H9 (cell line): ENCODE measurements around the gene ST6GALNAC2. TPM values are rescaled to one million over a fixed set of nuclear protein-coding genes. Genes with fewer than 3 reads are reported as not detected.

Experiments
- DNase-seq: peaks from one replicate; pipeline ENCODE4 v3.0.0-alpha.2; 2017
- H2AFZ ChIP-seq: one replicate; pipeline ENCODE4 v1.6.1; 2013; ENCODE audit warnings: mild to moderate bottlenecking, low read length, control low read depth, moderate library complexity
- H2AK5ac ChIP-seq: 2 replicates; pipeline ENCODE4 v1.6.1; 2013; ENCODE audit warnings: low read length, control low read depth, mixed read lengths; ENCODE audit not compliant: insufficient read length
- H2BK120ac ChIP-seq: one replicate; pipeline ENCODE4 v1.6.1; 2013; ENCODE audit warnings: low read depth, mild to moderate bottlenecking, low read length, control low read depth, inconsistent platforms; ENCODE audit not compliant: poor library complexity, severe bottlenecking
- H2BK12ac ChIP-seq: 2 replicates; pipeline ENCODE4 v1.6.1; 2013; ENCODE audit warnings: low read length, control low read depth, mixed read lengths, low read depth; ENCODE audit not compliant: insufficient read length
- H2BK15ac ChIP-seq: 2 replicates; pipeline ENCODE4 v1.6.1; 2013; ENCODE audit warnings: low read depth, low read length, control low read depth
- H2BK20ac ChIP-seq: one replicate; pipeline ENCODE4 v1.6.1; 2013; ENCODE audit warnings: low read depth, mild to moderate bottlenecking, low read length, control low read depth, inconsistent platforms; ENCODE audit not compliant: poor library complexity, severe bottlenecking
- H2BK5ac ChIP-seq: 2 replicates; pipeline ENCODE4 v1.6.1; 2013; ENCODE audit warnings: low read length, control low read depth, mixed read lengths; ENCODE audit not compliant: insufficient read length
- H3K14ac ChIP-seq: 2 replicates; pipeline ENCODE4 v1.6.1; 2013; ENCODE audit warnings: low read length, control low read depth; ENCODE audit not compliant: insufficient read depth
- H3K18ac ChIP-seq: 2 replicates; pipeline ENCODE4 v1.6.1; 2013; ENCODE audit warnings: low read depth, mild to moderate bottlenecking, mixed read lengths, low read length, control low read depth; ENCODE audit not compliant: insufficient read length
- H3K23ac ChIP-seq: 2 replicates; pipeline ENCODE4 v1.6.1; 2013; ENCODE audit warnings: low read length, control low read depth, mixed read lengths, low read depth; ENCODE audit not compliant: insufficient read length
- H3K23me2 ChIP-seq: 2 replicates; pipeline ENCODE4 v1.6.1; 2013; ENCODE audit warnings: low read depth, mild to moderate bottlenecking, mixed read lengths, low read length, control low read depth; ENCODE audit not compliant: insufficient read length, poor library complexity, severe bottlenecking
- H3K27ac ChIP-seq: 2 replicates; pipeline ENCODE4 v1.5.1; 2013; ENCODE audit warnings: low read length, control low read depth, mixed read lengths, low read depth; ENCODE audit not compliant: insufficient read length
- H3K27me3 ChIP-seq: 2 replicates; pipeline ENCODE4 v1.6.1; 2013; ENCODE audit warnings: low read length, control low read depth, inconsistent platforms; ENCODE audit not compliant: insufficient read depth
- H3K4ac ChIP-seq: 2 replicates; pipeline ENCODE4 v1.6.1; 2013; ENCODE audit warnings: low read depth, mild to moderate bottlenecking, control low read depth, inconsistent platforms, low read length, moderate library complexity
- H3K4me1 ChIP-seq: 2 replicates; pipeline ENCODE4 v1.6.1; 2013; ENCODE audit warnings: low read length, control low read depth, inconsistent platforms; ENCODE audit not compliant: insufficient read depth
- H3K4me2 ChIP-seq: 2 replicates; pipeline ENCODE4 v1.6.1; 2013; ENCODE audit warnings: low read length, control low read depth, mixed read lengths; ENCODE audit not compliant: insufficient read length, insufficient read depth
- H3K56ac ChIP-seq: 2 replicates; pipeline ENCODE4 v1.6.1; 2013; ENCODE audit warnings: low read depth, mild to moderate bottlenecking, mixed read lengths, low read length, control low read depth; ENCODE audit not compliant: insufficient read length
- H3K79me1 ChIP-seq: 2 replicates; pipeline ENCODE4 v1.6.1; 2013; ENCODE audit warnings: low read depth, mild to moderate bottlenecking, moderate library complexity, low read length, control low read depth, inconsistent platforms; ENCODE audit not compliant: insufficient read depth, poor library complexity, severe bottlenecking
- H3K79me2 ChIP-seq: 2 replicates; pipeline ENCODE4 v1.6.1; 2013; ENCODE audit warnings: low read length, control low read depth, inconsistent platforms; ENCODE audit not compliant: insufficient read depth
- H3K9ac ChIP-seq: 2 replicates; pipeline ENCODE4 v1.6.1; 2013; ENCODE audit warnings: low read length, control low read depth, mixed read lengths; ENCODE audit not compliant: insufficient read length; ENCODE audit errors: extremely low read depth
- H3K9me3 ChIP-seq: one replicate; pipeline ENCODE4 v1.6.1; 2013; ENCODE audit warnings: low read depth, low read length, inconsistent platforms; ENCODE audit not compliant: control insufficient read depth
- H3T11ph ChIP-seq: one replicate; pipeline ENCODE4 v1.6.1; 2013; ENCODE audit warnings: mild to moderate bottlenecking, low read length, control low read depth, inconsistent platforms
- H4K20me1 ChIP-seq: one replicate; pipeline ENCODE4 v1.6.1; 2013; ENCODE audit not compliant: control insufficient read depth, insufficient read length, insufficient read depth
- H4K5ac ChIP-seq: 2 replicates; pipeline ENCODE4 v1.6.1; 2013; ENCODE audit warnings: low read depth, mild to moderate bottlenecking, mixed read lengths, low read length, control low read depth; ENCODE audit not compliant: insufficient read length
- H4K8ac ChIP-seq: replicated peaks from 2 replicates; pipeline ENCODE4 v1.6.1; 2013; ENCODE audit warnings: low read length, control low read depth, mixed read lengths, low read depth; ENCODE audit not compliant: insufficient read length
- H4K91ac ChIP-seq: 2 replicates; pipeline ENCODE4 v1.6.1; 2013; ENCODE audit warnings: low read depth, mild to moderate bottlenecking, moderate library complexity, mixed read lengths, low read length, control low read depth; ENCODE audit not compliant: insufficient read length
- H3K27ac Mint-ChIP-seq, 3 experiments: 2 replicates in 2 of 3; 3 replicates in 1 of 3; pipeline ENCODE4 v1.8.0; 2020 to 2021; ENCODE audit warnings: mixed read lengths in 3 of 3, mild to moderate bottlenecking in 1 of 3, moderate library complexity in 1 of 3
- H3K27me3 Mint-ChIP-seq: 2 replicates; pipeline ENCODE4 v1.8.0; 2021; ENCODE audit warnings: low read depth, mild to moderate bottlenecking, moderate library complexity, mixed read lengths
- H3K36me3 Mint-ChIP-seq, 3 experiments: 2 replicates in 2 of 3; 3 replicates in 1 of 3; pipeline ENCODE4 v1.8.0; 2020 to 2021; ENCODE audit warnings: low read depth in 3 of 3, mixed read lengths in 3 of 3; ENCODE audit not compliant: insufficient read depth in 1 of 3
- H3K4me1 Mint-ChIP-seq, 2 experiments: 2 replicates each; pipeline ENCODE4 v1.8.0; 2020; ENCODE audit warnings: mixed read lengths in 2 of 2
- H3K4me3 Mint-ChIP-seq, 2 experiments: 2 replicates in 1 of 2; 3 replicates in 1 of 2; pipeline ENCODE4 v1.8.0; 2020 to 2021; ENCODE audit warnings: mild to moderate bottlenecking in 2 of 2, mixed read lengths in 2 of 2, moderate library complexity in 1 of 2
- H3K9me3 Mint-ChIP-seq, 2 experiments: 2 replicates in 1 of 2; 3 replicates in 1 of 2; pipeline ENCODE4 v1.8.0; 2020; ENCODE audit warnings: mild to moderate bottlenecking in 2 of 2, mixed read lengths in 2 of 2, moderate library complexity in 1 of 2
- CTCF ChIP-seq: fragments of 200-600 bp; sonication (generic); conservative IDR thresholded peaks from 3 replicates; pipeline ENCODE4 v1.8.0; 2021; ENCODE audit warnings: antibody characterized with exemption, mild to moderate bottlenecking
- WGBS: extraction: QIAGEN DNeasy Blood & Tissue Kit; methylation state at CpG from one replicate; pipeline ENCODE4 v1.1.7; 2013; ENCODE audit warnings: missing lambda C conversion rate, low lambda C conversion rate, mixed read lengths; ENCODE audit not compliant: insufficient read length; ENCODE audit errors: extremely low coverage; 5-methylcytosine and 5-hydroxymethylcytosine counted together
- total RNA-seq: library from RNA; stranded (reverse); gene quantifications from 2 replicates; pipeline ENCODE4 v1.2.1, GENCODE V29; 2021

ST6GALNAC2 gene
- total RNA-seq, 1 experiment from 2014 or later, result 0.46 TPM

GRCh38 chr17:76547183-76547641 is 38.4 kb downstream of the ST6GALNAC2 start:
- H3K27ac ChIP-seq, result no peak overlapping the region
- H4K91ac ChIP-seq, result no peak overlapping the region
- no peak overlapping the region for H3K4me2 ChIP-seq

More at GRCh38 chr17:76547183-76547641, 38.4 kb downstream of the ST6GALNAC2 start:
- Histone ChIP-seq H4K20me1 (no peaks in the 10 kb centered on the region), H3K27me3 (no peaks in the 10 kb centered on the region), H2BK20ac (no peak overlapping the region), H3K4me1 (no peaks in the 10 kb centered on the region; the same call in 1 of the 2 replicates), H2BK15ac (no peak overlapping the region), H3K23me2 (no peaks in the 10 kb centered on the region), H3T11ph (no peak overlapping the region), H2BK12ac (no peak overlapping the region), H4K5ac (no peak overlapping the region), H3K56ac (no peak overlapping the region), H2AFZ (no peak overlapping the region), H4K8ac (no peak overlapping the region), H3K79me1 (no peaks in the 10 kb centered on the region), H3K9me3 (no peaks in the 10 kb centered on the region), H3K14ac (no peak overlapping the region), H3K23ac (no peak overlapping the region), H3K18ac (no peak overlapping the region), H2BK120ac (no peak overlapping the region), H2AK5ac (no peak overlapping the region), H3K9ac (no peak overlapping the region), H3K79me2 (no peaks in the 10 kb centered on the region), H2BK5ac (no peak overlapping the region), H3K4ac (no peak overlapping the region)
- Mint-ChIP-seq H3K27ac (no peak overlapping the region), H3K4me3 (no peak overlapping the region), H3K36me3 (no peaks in the 10 kb centered on the region; a peak in 1 of 7 replicates), H3K27me3 (peaks cover 11% of the 10 kb centered on the region), H3K4me1 (peaks cover 20 to 26% of the 10 kb centered on the region in 2 experiments), H3K9me3 (no peaks in the 10 kb centered on the region)
- WGBS, result no CpG with 5 or more reads among the region's 3 CpGs
- TF ChIP-seq CTCF, result peak; percentile 77
- DNase-seq, result peak; percentile 75
